Stimulated activated naive CD4-positive, alpha-beta T cell treated with Interleukin-2 at 50 U/mL for 16 hours (primary cell): ENCODE data around the gene NYNRIN.
A peak's percentile ranks its signal among the peaks of the same experiment; 100 is the strongest.

Experiments
- DNase-seq: peaks from one replicate; lab custom pipeline; 2025; lab: John Stamatoyannopoulos, UW

NYNRIN gene

DNA sequence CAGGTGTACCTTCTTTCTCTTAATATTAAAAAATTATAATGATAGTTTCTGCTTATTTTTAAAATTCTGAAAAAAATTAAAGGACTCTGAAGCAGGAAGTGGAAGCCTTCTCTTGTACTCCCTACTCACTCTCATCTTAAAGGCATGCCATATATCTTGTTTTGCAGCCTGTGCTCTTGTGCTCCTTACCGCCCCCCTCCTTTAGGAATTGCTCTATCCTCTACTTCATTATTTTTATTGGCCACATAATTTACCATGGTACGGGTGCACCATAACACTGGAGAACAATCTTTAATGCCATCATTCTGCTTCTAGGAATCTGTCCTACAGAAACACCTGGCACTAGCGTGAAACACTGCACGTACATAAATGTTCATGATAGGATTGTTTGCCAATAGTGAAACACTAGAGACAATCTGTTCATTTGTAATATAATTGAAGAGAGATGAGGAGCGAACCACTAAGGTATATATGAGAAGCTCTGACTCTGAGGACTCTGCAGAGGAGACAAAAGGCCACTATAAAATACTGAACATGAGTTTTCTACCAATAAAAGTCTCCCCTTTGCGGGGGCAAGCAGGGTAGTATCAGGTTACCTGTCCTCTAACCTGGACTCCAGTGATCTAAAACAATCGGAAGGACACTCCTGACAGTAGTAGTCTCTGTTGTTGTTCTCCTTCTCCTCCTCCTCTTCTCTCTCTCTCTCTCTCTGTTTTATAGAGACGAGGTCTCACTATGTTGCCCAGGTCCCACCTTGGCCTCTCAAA lies 6.3 kb upstream of the NYNRIN start:
- no peak for DNase-seq

GRCh38 chr14:24394275-24394674 lies 4.5 kb upstream of the NYNRIN start:
- DNase-seq = no peak

GRCh38 chr14:24395609-24396582 lies 2.9 kb upstream of the NYNRIN start:
- DNase-seq = no peak

GRCh38 chr14:24397639-24398292 lies 1.0 kb upstream of the NYNRIN start:
- DNase-seq = no peak

DNA sequence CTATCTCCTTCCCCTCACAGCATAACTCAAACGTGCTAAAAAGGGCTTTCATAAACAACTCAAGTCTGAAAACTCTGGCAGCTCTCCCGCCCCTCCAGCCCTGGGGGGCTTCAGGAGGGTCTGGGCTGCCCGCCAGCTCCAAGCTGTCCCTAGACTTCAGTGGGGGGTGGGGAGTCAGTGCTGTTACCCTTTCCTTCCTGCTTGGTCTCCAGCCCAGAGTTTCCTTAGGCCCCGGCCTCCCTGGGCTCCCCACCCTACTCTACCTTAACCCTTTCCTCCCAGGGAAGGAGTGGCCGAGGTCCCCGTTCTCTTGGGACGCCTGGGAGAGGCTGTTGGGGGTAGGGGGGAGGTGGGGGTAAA lies 530 bp upstream of the NYNRIN start:
- no peak for DNase-seq

DNA sequence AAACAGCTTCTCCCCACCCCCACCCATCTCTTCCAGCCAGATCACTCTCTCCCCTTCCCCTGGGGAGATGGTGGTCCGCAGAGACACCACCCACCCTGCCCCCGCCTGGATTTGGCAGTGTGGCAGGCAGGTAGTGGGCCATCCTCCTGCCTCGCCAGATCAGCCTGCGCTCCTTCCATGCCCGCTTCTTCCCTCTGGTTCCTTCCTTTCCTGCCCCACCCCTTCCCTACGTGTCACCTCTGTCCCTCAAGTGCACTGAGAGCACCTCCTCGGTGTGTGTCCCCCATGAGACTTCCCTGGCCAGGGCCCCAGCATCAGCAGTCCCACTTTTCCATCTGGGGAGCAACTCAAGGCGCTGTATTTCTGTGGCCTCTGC lies 632 bp downstream of the NYNRIN start:
- DNase-seq = no peak

- DNase-seq = no peak
Observed at GRCh38 chr14:24399999-24400718, 1.4 kb downstream of the NYNRIN start.

- DNase-seq = no peak
Observed at GRCh38 chr14:24401810-24402702, 3.3 kb downstream of the NYNRIN start.

DNA sequence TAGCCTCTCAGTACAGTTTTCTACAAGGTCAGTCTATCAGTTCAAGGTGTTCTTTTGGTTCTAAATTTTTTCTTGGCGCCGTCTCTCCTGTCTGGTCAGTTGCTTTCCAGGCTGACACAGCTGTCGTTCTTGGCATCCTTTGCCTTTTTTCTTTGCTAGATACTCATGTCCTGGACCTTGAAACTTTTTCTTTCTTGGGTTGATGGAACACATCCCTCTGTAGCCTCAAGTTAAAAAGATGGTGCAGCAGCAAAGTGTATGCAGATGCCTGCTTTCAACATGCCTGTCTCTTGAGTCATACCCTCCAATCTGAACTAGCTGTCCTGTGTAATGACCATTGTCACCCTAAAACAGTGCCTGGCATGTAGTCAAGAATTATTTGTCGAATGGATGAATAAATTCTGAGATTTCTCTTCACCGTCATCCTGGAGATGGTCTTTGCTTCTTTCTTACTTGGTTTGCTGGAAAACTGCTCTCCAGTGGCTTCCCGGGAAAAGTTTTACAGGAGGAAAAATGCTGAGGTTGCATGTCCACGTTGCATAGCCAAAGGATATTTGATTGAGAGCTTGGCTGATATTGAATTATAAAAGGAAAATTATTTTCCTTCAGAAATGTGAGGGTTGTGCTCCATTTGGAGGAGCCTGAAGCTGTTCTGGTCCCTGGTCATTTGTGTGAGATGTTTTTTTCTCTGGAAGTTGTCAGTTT lies 4.6 kb downstream of the NYNRIN start:
- no peak for DNase-seq

DNA sequence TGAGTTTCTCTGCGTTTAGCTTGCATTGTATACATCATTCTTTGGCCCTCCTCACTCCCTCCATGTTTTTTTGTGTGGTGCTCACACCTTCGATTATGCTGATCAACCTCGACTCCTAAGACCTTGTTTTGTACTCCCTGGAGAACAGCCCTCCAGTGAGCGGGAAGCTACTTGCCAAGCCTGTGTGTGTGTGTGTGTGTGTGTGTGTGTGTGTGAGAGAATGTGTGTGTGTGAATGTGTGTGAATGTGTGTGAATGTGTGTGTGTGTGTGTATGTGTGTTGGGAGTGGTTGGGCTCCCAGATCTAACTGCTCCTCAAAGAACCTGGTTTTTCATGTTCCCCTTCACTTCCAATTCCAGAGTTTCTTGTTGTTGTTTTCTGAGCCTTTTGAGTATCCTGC lies 6.0 kb downstream of the NYNRIN start:
- no peak for DNase-seq

DNA sequence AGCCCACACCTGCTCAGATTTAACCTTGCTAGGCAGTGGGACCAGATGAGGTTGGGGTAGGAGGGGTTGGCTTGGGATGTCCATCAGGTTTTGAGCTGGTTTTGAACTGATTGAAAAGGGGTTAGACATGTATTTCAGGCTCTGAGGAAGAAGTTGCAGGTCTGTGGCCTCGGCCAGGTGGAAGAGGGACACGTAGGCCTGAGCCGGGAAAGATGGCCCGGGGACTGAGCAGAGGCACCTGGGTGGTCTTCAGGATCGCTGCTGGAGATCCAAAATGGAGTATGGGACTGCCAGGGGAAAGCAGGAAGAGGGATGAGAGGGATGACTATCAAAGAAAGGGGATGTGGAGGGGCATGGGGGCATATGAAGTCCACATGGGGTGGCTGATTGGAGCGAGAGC lies 7.6 kb downstream of the NYNRIN start:
- no peak for DNase-seq

GRCh38 chr14:24407608-24408325 lies 9.0 kb downstream of the NYNRIN start:
- DNase-seq = no peak

DNA sequence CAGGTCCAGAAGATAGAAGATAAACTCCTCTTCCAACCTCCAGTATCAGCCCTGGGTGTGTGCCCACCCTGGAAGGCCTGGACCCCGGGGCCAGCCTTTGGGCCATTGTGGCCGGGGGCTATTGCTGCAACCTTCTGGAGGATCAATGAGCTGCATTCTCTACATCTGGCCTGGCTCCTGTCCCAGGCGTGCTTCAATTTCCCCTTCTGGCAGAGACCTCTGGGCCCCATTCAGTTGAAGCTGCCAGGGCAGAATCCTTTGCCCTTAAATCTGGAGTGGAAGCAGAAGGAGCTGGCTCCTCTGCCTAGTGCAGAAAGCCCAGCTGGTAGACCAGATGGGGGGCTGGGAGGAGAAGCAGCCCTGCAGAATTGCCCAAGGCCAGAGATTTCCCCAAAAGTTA lies 10.0 kb downstream of the NYNRIN start:
- no peak for DNase-seq

GRCh38 chr14:24409192-24409591 lies 10.4 kb downstream of the NYNRIN start:
- DNase-seq = no peak

DNA sequence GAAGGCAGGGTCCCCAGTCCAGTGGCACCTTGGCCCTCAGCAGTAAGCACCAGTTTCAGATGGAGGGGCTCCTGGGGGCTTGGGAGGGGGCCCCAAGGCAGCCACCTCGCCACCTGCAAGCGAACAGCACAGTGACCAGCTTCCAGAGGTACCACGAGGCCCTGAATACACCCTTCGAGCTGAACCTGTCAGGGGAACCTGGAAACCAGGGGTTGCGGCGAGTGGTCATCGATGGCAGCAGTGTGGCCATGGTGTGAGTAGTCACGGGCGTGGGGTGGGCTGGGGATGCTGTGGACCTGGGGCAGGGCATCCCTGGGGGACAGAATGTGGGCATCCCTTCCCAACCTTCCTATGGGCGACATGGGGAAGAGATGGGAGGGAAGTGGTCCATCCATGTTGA lies 11.2 kb downstream of the NYNRIN start:
- DNase-seq = no peak

- peak; percentile 3 for DNase-seq
Observed at GRCh38 chr14:24411443-24412389, 12.9 kb downstream of the NYNRIN start.

DNA sequence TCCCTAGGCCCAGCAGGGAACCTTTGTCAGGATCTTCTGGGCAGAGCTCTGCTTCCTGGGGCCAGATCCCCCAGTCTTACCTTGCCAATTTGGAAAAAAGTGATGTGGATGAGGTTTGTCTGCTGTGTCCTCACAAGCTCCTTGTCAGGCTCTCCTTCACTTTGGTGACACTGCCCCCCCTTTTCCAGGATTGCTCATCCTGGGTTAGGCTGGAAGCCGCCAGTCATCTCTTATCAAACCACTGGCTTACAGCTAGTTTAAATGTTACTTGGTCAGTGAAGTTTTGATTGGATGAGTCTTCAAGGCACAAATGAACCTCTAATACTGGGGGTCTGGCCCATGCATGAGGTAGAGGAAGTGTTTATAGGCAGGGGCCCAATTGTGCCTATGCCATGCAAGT lies 15.3 kb downstream of the NYNRIN start:
- no peak for DNase-seq

GRCh38 chr14:24414732-24415420 lies 16.1 kb downstream of the NYNRIN start:
- no peak for DNase-seq
